ENCODE results near the gene ZNF667.

Gene ZNF667

DNA sequence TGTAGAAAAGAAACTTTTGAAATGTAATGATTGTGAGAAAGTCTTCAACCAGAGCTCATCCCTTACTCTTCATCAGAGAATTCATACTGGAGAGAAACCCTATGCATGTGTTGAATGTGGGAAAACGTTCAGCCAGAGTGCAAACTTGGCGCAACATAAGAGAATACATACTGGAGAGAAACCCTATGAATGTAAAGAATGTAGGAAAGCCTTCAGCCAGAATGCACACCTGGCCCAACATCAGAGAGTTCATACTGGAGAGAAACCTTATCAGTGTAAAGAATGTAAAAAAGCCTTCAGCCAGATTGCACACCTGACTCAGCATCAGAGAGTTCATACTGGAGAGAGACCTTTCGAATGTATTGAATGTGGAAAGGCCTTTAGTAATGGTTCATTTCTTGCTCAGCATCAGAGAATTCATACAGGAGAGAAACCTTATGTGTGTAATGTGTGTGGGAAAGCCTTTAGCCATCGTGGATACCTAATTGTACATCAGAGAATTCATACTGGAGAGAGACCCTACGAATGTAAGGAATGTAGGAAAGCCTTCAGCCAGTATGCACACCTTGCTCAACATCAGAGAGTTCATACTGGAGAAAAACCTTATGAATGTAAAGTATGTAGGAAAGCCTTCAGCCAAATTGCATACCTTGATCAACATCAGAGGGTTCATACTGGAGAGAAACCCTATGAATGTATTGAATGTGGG is 53.7 kb downstream of the ZNF667 start:
- no peak for TF ChIP-seq EZH2phosphoT487 (IDR thresholded peaks at IDR 0.05; ENCODE audit: low read depth)
- no peak for TF ChIP-seq CTCF (IDR thresholded peaks at IDR 0.05; ENCODE audit: low read depth, low read length)
- H4K20me1 ChIP-seq (ENCODE audit: insufficient read depth, low read length), result no peaks in the 10 kb centered on the region
- peaks cover 61% of the 10 kb centered on the region for H3K36me3 ChIP-seq (replicated peaks; ENCODE audit: low read depth, low read length)
- no peak overlapping the region for H3K4me2 ChIP-seq (ENCODE audit: low read length)
- no peak overlapping the region for H2AFZ ChIP-seq (ENCODE audit: low read depth, low read length)
- no peaks in the 10 kb centered on the region for H3K27me3 ChIP-seq (ENCODE audit: low read depth, low read length)
- no peak overlapping the region for H3K9ac ChIP-seq (ENCODE audit: low read length)
- no peak overlapping the region for H3K4me3 ChIP-seq (ENCODE audit: low read length)
- H3K4me1 ChIP-seq (ENCODE audit: low read length), result no peaks in the 10 kb centered on the region
- H3K9me3 ChIP-seq (ENCODE audit: insufficient read depth, low read length), result peaks cover 86% of the 10 kb centered on the region
- no peaks in the 10 kb centered on the region for H3K79me2 ChIP-seq (ENCODE audit: low read length)
- H3K27ac ChIP-seq (ENCODE audit: low read length), result no peak overlapping the region

GRCh38 chr19:56405062-56405461 is 72.1 kb downstream of the ZNF667 start:
- Histone ChIP-seq H3K27ac (ENCODE audit: low read length) (no peak overlapping the region), H3K36me3 (replicated peaks; ENCODE audit: low read depth, low read length) (peaks cover 69% of the 10 kb centered on the region), H3K79me2 (ENCODE audit: low read length) (peaks cover 20% of the 10 kb centered on the region), H3K27me3 (ENCODE audit: low read depth, low read length) (no peaks in the 10 kb centered on the region), H3K9ac (ENCODE audit: low read length) (no peak overlapping the region), H2AFZ (ENCODE audit: low read depth, low read length) (no peak overlapping the region), H3K4me1 (ENCODE audit: low read length) (peaks cover 14% of the 10 kb centered on the region), H3K4me2 (ENCODE audit: low read length) (peak overlapping the region; percentile 91), H4K20me1 (ENCODE audit: insufficient read depth, low read length) (no peaks in the 10 kb centered on the region), H3K9me3 (ENCODE audit: insufficient read depth, low read length) (peaks cover 58% of the 10 kb centered on the region), H3K4me3 (ENCODE audit: low read length) (peak overlapping the region; percentile 90)
- TF ChIP-seq CTCF (IDR thresholded peaks at IDR 0.05; ENCODE audit: low read depth, low read length) (no peak), EZH2phosphoT487 (IDR thresholded peaks at IDR 0.05; ENCODE audit: low read depth) (no peak)

- peak overlapping the region; percentile 91 for H3K4me2 ChIP-seq (ENCODE audit: low read length)
- peaks cover 69% of the 10 kb centered on the region for H3K36me3 ChIP-seq (replicated peaks; ENCODE audit: low read depth, low read length)
- H2AFZ ChIP-seq (ENCODE audit: low read depth, low read length), result peak overlapping the region; percentile 97
- no peak overlapping the region for H3K27ac ChIP-seq (ENCODE audit: low read length)
- H4K20me1 ChIP-seq (ENCODE audit: insufficient read depth, low read length), result no peaks in the 10 kb centered on the region
- H3K4me1 ChIP-seq (ENCODE audit: low read length), result peaks cover 14% of the 10 kb centered on the region
- H3K9me3 ChIP-seq (ENCODE audit: insufficient read depth, low read length), result peaks cover 59% of the 10 kb centered on the region
- TF ChIP-seq CTCF (IDR thresholded peaks at IDR 0.05; ENCODE audit: low read depth, low read length), result no peak
- TF ChIP-seq EZH2phosphoT487 (IDR thresholded peaks at IDR 0.05; ENCODE audit: low read depth), result no peak
- peaks cover 20% of the 10 kb centered on the region for H3K79me2 ChIP-seq (ENCODE audit: low read length)
- H3K9ac ChIP-seq (ENCODE audit: low read length), result peak overlapping the region; percentile 85
- H3K27me3 ChIP-seq (ENCODE audit: low read depth, low read length), result no peaks in the 10 kb centered on the region
- H3K4me3 ChIP-seq (ENCODE audit: low read length), result peak overlapping the region; percentile 90
Observed at GRCh38 chr19:56404705-56405056, 72.5 kb downstream of the ZNF667 start.

- Histone ChIP-seq H3K27me3 (ENCODE audit: low read depth, low read length) (no peaks in the 10 kb centered on the region), H3K4me3 (ENCODE audit: low read length) (peak within 1 kb of the TSS; percentile 90), H3K79me2 (ENCODE audit: low read length) (peaks cover 20% of the 10 kb centered on the region), H4K20me1 (ENCODE audit: insufficient read depth, low read length) (no peaks in the 10 kb centered on the region), H2AFZ (ENCODE audit: low read depth, low read length) (peak within 1 kb of the TSS; percentile 97), H3K9ac (ENCODE audit: low read length) (peak within 1 kb of the TSS; percentile 85), H3K36me3 (replicated peaks; ENCODE audit: low read depth, low read length) (peaks cover 69% of the 10 kb centered on the region), H3K27ac (ENCODE audit: low read length) (peak within 1 kb of the TSS; percentile 69), H3K4me2 (ENCODE audit: low read length) (peak within 1 kb of the TSS; percentile 91), H3K4me1 (ENCODE audit: low read length) (peaks cover 14% of the 10 kb centered on the region), H3K9me3 (ENCODE audit: insufficient read depth, low read length) (peaks cover 62% of the 10 kb centered on the region)
- TF ChIP-seq CTCF (IDR thresholded peaks at IDR 0.05; ENCODE audit: low read depth, low read length) (no peak), EZH2phosphoT487 (IDR thresholded peaks at IDR 0.05; ENCODE audit: low read depth) (no peak)
Observed at GRCh38 chr19:56403764-56404704, 73.1 kb downstream of the ZNF667 start, which contains the start of gene ZNF583. ZNF583 (plus strand) TSS chr19:56404332; CDS start chr19:56407115, 2,783 bp downstream.
